SK-N-MC (cell line): ENCODE data around the gene SPANXD.
"Not testable (repeated sequence)": the region's sequence is repeated elsewhere in the genome, so short reads cannot be mapped to it uniquely, and the experiment has no call there.

ENCODE experiments used
- DNase-seq: peaks from one replicate; pipeline ENCODE4 v3.0.0-alpha.2; 2011; ENCODE audit warnings: low read depth, low spot score
- H3K27ac ChIP-seq: fragments of 200-600 bp; sonication (generic); 2 replicates; pipeline ENCODE4 v1.5.1; 2016; ENCODE audit warnings: mixed run types
- H3K36me3 ChIP-seq: fragments of 200-600 bp; sonication (generic); 2 replicates; pipeline ENCODE4 v1.6.1; 2017; ENCODE audit warnings: antibody characterized with exemption, low read length, mixed read lengths; ENCODE audit not compliant: insufficient read depth
- H3K4me3 ChIP-seq: fragments of 200-600 bp; sonication (generic); 2 replicates; pipeline ENCODE4 v1.5.1; 2016
- H3K9ac ChIP-seq: fragments of 200-600 bp; sonication (generic); 2 replicates; pipeline ENCODE4 v1.8.0; 2017; ENCODE audit warnings: mixed run types, mixed read lengths; ENCODE audit not compliant: insufficient read length
- H3K9me3 ChIP-seq: fragments of 200-600 bp; sonication (generic); 2 replicates; pipeline ENCODE4 v1.6.1; 2017; ENCODE audit warnings: low read depth, mild to moderate bottlenecking, antibody characterized with exemption, low read length, moderate library complexity, mixed read lengths
- EZH2 ChIP-seq: fragments of 200-600 bp; sonication (generic); IDR thresholded peaks from one replicate; pipeline ENCODE4 v1.6.1; 2017; ENCODE audit warnings: antibody characterized with exemption
- FOXP2 ChIP-seq: optimal IDR thresholded peaks from 2 replicates; pipeline ENCODE3; 2011; ENCODE audit warnings: mild to moderate bottlenecking, moderate library complexity; ENCODE audit not compliant: insufficient read depth; ENCODE audit errors: extremely low read length, control extremely low read depth
- POLR2AphosphoS5 ChIP-seq: IDR thresholded peaks from 2 replicates; pipeline ENCODE4 v1.6.1; 2012; ENCODE audit warnings: mild to moderate bottlenecking, low read depth, low read length, borderline replicate concordance

The SPANXD gene, protein sequence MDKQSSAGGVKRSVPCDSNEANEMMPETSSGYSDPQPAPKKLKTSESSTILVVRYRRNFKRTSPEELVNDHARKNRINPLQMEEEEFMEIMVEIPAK

DNA sequence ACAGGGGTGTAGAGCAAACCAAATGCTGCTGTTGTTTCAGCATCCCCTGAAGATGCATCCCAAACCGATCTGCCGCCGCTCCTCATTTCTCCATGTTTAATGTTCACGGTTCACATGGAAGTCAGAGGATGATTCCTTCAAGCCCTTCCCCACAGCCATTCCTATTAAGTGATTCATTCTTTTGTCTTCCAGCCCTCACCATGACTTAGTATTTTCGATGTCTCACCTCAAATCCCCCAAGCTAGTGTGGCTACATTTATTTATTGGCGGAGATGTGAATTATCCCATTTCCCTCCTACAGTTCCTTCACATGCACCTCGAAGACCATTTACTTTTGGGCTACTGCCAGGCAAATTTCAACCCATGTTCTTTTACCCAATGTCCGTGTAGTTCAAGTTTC is at the start of gene SPANXD:
TSS of gene SPANXD (minus strand) at position 101 of the 400 bp plus-strand sequence. CDS start 334 bp downstream, outside the sequence.
- not testable (repeated sequence) for H3K4me3 ChIP-seq, H3K36me3 ChIP-seq, H3K9me3 ChIP-seq, H3K27ac ChIP-seq, DNase-seq, H3K9ac ChIP-seq

DNA sequence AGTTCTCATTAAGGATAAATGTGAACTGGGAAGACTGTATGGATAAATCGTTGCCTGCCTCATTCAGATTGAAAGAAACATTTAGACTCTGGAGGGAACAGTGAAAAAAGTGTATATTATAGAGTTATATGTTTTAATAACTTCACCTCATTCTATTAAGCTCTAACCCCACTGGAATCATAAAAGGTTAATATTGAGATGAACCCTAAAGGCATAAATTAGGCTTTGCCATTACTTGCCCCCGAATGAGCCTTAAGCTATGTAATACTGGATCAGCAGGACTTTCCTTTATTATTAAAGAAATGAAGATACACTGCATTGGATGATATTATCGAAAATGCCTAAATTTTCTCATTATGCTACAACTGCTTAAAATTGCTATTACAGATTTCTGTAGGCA is 44.1 kb upstream of the SPANXD start:
- no peak for DNase-seq
- Histone ChIP-seq H3K9me3 (no peaks in the 10 kb centered on the region), H3K36me3 (no peaks in the 10 kb centered on the region), H3K27ac (no peak overlapping the region), H3K4me3 (no peak overlapping the region), H3K9ac (no peak overlapping the region)
- TF ChIP-seq POLR2AphosphoS5 (no peak), FOXP2 (no peak), EZH2 (no peak)

DNA sequence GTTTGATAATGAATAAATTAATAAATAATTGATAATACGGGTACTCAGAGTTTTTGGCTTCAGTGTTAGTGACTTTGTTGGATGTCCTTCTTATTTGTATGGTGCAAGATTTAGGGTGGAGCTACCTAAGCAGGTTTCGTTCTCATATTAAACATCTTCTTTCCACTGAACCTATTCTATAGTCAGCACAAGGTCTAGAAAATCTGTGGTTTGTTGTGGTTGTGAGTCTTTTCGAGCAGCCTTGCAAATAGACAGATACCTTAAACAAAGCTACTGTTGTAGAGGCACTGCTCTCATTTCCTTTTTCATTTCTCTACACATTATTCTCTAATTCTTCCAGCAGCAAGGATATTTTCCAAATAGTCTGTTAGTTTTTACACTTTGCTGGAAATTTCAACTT is 38.1 kb upstream of the SPANXD start:
- Histone ChIP-seq H3K36me3 (no peaks in the 10 kb centered on the region), H3K27ac (no peak overlapping the region), H3K9ac (no peak overlapping the region), H3K9me3 (no peaks in the 10 kb centered on the region), H3K4me3 (no peak overlapping the region)
- no peak for DNase-seq
- TF ChIP-seq EZH2 (no peak), FOXP2 (no peak), POLR2AphosphoS5 (no peak)

DNA sequence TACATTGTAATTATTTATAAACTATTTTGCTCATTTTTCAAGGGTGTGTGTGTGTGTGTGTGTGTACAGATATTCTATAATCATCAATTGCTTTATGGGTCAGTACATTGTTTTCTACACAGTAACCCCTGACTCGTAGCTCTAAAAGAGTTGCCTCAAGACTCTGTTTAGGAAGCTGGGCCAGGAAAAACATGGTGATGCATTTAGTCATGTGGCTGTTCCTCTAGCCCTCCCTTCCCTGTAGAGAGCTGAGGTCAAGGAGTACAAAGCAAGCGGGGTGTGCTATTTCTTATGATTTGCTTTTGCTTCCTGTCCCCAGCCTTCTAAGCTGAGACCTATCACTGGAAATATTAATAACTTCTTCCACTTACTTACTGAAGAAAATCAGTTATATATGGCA is 34.8 kb upstream of the SPANXD start:
- Histone ChIP-seq H3K27ac (no peak overlapping the region), H3K4me3 (no peak overlapping the region), H3K9ac (no peak overlapping the region), H3K9me3 (no peaks in the 10 kb centered on the region), H3K36me3 (no peaks in the 10 kb centered on the region)
- DNase-seq: no peak
- no peak for TF ChIP-seq POLR2AphosphoS5
- no peak for TF ChIP-seq FOXP2
- TF ChIP-seq EZH2: no peak

DNA sequence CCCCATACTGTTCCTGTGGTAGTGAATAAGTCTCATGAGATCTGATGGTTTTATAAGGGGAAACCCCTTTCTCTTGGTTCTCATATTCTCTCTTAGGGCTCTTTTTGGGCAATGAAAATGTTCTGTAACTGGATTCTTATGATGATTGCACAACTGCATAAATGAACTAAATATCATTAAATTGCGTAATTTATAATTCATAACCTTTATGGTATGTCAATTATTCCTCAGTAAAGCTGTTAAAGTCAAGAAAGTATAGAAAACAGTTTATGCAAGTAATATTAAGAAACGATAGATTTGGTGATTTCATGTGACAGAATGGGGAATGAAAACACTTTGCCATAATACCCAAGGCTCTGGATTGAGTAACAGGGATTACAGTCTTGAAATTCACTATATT is 33.5 kb upstream of the SPANXD start:
- H3K4me3 ChIP-seq: no peak overlapping the region
- H3K36me3 ChIP-seq: no peaks in the 10 kb centered on the region
- TF ChIP-seq EZH2 (no peak), FOXP2 (no peak), POLR2AphosphoS5 (no peak)
- no peak overlapping the region for H3K9ac ChIP-seq
- H3K27ac ChIP-seq: no peak overlapping the region
- H3K9me3 ChIP-seq: no peaks in the 10 kb centered on the region
- DNase-seq: no peak

DNA sequence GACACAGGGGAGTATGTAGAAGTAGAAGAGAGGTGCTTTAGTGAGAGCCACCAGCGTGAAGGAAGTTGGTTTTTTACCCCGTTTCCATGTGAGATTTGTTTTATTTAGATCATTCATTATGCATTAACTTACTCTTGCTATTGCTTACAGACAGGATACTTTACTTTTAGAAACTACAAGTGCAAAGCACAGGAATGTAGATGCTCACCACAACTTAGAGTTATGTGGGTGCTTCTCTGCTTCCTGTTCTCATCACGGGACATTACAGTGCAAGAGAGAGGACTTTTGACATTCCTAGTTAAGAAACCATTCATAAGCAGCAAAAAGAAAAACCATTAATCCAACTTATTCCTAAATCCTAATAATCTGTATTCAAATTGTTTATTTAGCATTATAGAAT is 25.6 kb upstream of the SPANXD start:
- H3K9ac ChIP-seq: no peak overlapping the region
- no peak for TF ChIP-seq POLR2AphosphoS5
- no peak for TF ChIP-seq EZH2
- no peak for TF ChIP-seq FOXP2
- H3K9me3 ChIP-seq: no peaks in the 10 kb centered on the region
- H3K27ac ChIP-seq: no peak overlapping the region
- no peak for DNase-seq
- H3K4me3 ChIP-seq: no peak overlapping the region
- no peaks in the 10 kb centered on the region for H3K36me3 ChIP-seq

DNA sequence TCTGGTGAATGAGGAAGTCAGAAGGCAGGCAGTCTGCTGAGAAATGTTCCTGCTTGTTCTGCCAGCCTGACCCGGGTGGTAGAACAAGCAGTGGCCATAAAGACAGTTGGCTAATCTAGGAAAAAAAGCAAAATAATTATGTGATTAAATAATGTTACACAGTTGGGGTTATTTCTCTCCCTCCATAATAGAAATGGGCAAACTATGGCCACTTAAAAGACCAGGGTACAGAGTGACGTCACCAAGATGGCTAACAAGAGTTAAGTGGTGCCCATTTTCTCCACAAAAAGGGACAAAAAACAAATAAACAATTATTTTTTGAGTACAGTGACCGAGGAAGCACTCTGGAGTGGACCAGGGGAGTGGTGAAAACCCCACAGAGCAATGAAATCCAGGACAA is 16.1 kb upstream of the SPANXD start:
- no peak for DNase-seq
- Histone ChIP-seq H3K4me3 (no peak overlapping the region), H3K9me3 (no peaks in the 10 kb centered on the region), H3K9ac (no peak overlapping the region), H3K36me3 (no peaks in the 10 kb centered on the region), H3K27ac (no peak overlapping the region)
- TF ChIP-seq EZH2: no peak
- no peak for TF ChIP-seq POLR2AphosphoS5
- TF ChIP-seq FOXP2: no peak

DNA sequence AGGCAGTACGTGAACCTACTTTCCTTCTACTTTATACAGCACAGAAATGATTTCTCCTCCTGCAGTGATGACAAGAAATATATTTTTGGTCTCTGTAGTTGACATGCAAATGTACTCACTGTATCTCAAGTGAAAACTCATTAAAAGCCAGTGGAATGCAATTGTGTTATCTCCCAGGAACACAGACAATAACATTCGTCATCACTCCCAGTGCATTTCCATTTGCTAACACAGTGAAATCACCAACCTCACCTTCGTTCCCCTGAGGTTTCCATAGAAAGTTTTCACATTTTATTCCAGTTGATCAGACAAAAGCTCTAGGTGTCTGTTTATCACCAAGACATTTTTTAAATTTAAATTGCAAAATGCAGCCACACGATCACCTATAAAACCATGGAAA is 2.5 kb upstream of the SPANXD start:
- Histone ChIP-seq H3K36me3 (no peaks in the 10 kb centered on the region), H3K9me3 (no peaks in the 10 kb centered on the region), H3K27ac (no peak overlapping the region), H3K4me3 (no peak overlapping the region), H3K9ac (no peak overlapping the region)
- no peak for TF ChIP-seq EZH2
- TF ChIP-seq POLR2AphosphoS5: no peak
- TF ChIP-seq FOXP2: no peak
- no peak for DNase-seq

DNA sequence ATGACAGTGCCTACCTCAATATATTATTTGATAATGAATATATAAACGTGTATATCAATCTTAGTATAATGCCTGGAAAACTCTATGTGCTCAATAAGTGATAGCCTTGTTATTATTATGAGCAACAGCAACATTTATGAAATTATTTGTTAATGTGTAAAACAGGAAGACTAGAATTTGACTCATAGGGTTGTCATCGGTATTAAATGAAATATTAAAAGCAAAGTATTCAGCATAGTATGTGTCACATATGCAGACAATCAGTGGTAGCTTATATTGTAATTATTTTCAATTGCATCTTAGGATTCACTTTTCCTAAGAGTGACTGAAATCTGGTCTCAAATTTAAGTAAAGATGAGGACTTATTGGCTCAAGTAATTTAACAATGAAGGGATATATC is 24.6 kb downstream of the SPANXD start:
- no peak for TF ChIP-seq POLR2AphosphoS5
- no peak for TF ChIP-seq FOXP2
- no peak for TF ChIP-seq EZH2
- DNase-seq: no peak
- Histone ChIP-seq H3K9ac (no peak overlapping the region), H3K4me3 (no peak overlapping the region), H3K27ac (no peak overlapping the region), H3K36me3 (no peaks in the 10 kb centered on the region), H3K9me3 (no peaks in the 10 kb centered on the region)

DNA sequence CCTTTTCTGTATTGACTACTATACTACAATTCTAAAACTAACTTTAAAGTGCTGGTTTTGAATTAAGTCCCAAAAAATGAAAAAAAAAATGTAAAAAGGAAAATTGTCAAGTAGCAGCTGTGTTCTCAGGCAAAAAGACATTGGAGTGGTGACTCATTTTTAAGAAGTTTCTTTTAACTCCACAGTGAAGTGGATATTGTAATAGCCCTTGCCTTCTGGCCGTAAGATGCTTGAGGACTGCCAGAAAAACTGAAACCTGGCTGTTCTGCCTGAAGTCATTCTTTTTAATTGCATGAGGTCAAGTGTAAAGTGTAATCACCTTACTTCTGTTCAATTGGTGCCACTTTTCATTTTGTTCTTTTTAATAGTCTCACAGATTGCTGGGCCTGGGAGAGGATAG is 28.9 kb downstream of the SPANXD start:
- TF ChIP-seq FOXP2 (no peak), EZH2 (no peak), POLR2AphosphoS5 (no peak)
- DNase-seq: no peak
- Histone ChIP-seq H3K9me3 (no peaks in the 10 kb centered on the region), H3K9ac (no peak overlapping the region), H3K27ac (no peak overlapping the region), H3K36me3 (no peaks in the 10 kb centered on the region), H3K4me3 (no peak overlapping the region)
